ENCODE results near the gene OR10J5. TPM values are rescaled to one million over a fixed set of nuclear protein-coding genes. Genes with fewer than 3 reads are reported as not detected.

The OR10J5 gene, protein sequence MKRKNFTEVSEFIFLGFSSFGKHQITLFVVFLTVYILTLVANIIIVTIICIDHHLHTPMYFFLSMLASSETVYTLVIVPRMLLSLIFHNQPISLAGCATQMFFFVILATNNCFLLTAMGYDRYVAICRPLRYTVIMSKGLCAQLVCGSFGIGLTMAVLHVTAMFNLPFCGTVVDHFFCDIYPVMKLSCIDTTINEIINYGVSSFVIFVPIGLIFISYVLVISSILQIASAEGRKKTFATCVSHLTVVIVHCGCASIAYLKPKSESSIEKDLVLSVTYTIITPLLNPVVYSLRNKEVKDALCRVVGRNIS
- total RNA-seq, result not detected

DNA sequence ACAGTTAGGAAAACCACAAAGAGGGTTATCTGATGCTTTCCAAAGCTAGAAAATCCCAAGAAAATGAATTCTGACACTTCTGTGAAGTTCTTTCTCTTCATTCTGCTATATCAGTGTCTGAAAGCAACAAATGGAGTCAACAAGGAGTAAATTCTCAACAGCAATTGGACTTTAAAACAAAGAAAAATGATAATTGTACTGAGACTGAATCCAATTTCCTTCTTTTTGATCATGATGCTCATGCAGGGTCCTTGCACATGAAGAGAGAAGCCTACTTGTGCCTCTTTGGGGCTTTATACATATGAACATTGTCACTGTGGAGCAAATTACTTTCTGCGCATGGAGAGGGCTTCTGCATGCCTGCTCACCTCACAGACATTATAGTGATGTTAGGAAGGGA lies at the start of gene OR10J5:
Gene OR10J5, minus strand, starts transcription at position 101 of the 400 bp plus-strand sequence. Its CDS starts 0 bp downstream, at position 101.
- ATAC-seq (ENCODE audit: insufficient number of reproducible peaks, low FRiP score, low read depth) (no peak), DNase-seq (ENCODE audit: low spot score) (no peak)
- H3K27me3 ChIP-seq (replicated peaks; ENCODE audit: insufficient read depth), result no peaks in the 10 kb centered on the region
- no peak within 1 kb of the TSS for H3K27ac ChIP-seq
- H3K36me3 ChIP-seq, result no peaks in the 10 kb centered on the region
- no peaks in the 10 kb centered on the region for H3K4me1 ChIP-seq (ENCODE audit: control insufficient read depth in 1 of 2, low read depth in 2 of 2)
- TF ChIP-seq, protein P1, sequence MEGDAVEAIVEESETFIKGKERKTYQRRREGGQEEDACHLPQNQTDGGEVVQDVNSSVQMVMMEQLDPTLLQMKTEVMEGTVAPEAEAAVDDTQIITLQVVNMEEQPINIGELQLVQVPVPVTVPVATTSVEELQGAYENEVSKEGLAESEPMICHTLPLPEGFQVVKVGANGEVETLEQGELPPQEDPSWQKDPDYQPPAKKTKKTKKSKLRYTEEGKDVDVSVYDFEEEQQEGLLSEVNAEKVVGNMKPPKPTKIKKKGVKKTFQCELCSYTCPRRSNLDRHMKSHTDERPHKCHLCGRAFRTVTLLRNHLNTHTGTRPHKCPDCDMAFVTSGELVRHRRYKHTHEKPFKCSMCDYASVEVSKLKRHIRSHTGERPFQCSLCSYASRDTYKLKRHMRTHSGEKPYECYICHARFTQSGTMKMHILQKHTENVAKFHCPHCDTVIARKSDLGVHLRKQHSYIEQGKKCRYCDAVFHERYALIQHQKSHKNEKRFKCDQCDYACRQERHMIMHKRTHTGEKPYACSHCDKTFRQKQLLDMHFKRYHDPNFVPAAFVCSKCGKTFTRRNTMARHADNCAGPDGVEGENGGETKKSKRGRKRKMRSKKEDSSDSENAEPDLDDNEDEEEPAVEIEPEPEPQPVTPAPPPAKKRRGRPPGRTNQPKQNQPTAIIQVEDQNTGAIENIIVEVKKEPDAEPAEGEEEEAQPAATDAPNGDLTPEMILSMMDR (IDR thresholded peaks at IDR 0.05), result no peak
- H3K9me3 ChIP-seq, result no peaks in the 10 kb centered on the region
- no peak within 1 kb of the TSS for H3K4me3 ChIP-seq

DNA sequence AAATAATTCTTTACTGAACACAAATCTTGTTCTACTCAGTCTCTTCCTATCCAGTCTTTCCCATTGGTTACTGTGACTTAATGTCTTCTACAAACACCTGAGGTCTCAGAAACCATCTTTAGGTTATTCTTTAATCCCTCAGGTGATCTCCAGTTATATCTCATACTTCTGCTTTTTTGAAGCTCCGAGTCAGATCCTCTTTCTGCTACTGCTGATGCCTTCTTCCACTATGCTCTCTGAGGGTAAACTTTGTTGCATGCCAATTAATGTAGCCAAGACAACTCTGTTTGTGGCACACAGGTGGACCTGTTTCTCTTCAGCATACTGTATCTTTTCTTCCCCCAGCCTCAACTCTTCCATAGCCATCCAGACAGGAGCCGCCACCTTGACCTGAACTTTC lies 48.7 kb upstream of the OR10J5 start:
- Histone ChIP-seq H3K4me3 (no peak overlapping the region), H3K4me1 (ENCODE audit: control insufficient read depth in 1 of 2, low read depth in 2 of 2) (no peaks in the 10 kb centered on the region), H3K27me3 (replicated peaks; ENCODE audit: insufficient read depth) (no peaks in the 10 kb centered on the region), H3K36me3 (no peaks in the 10 kb centered on the region), H3K27ac (no peak overlapping the region), H3K9me3 (no peaks in the 10 kb centered on the region)
- TF ChIP-seq, protein P1 (IDR thresholded peaks at IDR 0.05), result no peak
- ATAC-seq (ENCODE audit: insufficient number of reproducible peaks, low FRiP score, low read depth) (no peak), DNase-seq (ENCODE audit: low spot score) (no peak)

DNA sequence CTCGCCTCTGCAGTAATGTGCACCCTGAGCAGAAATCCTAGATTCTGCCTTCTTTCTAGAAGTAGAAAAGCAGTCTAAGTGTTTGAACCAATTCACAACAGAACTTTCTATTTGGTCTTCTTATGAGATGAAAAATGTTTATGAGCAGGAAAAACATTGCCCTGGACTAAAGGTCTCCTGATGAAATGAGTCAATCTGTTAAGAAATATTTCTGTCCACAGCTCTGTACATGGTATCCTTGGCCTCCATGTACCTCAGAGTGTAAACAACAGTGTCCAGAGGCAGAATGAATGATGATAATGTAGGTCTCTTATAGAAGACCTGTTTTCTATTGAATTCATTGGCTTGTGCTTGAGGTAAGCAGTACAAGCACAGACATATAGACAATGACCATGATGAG lies 45.6 kb upstream of the OR10J5 start:
- Histone ChIP-seq H3K36me3 (no peaks in the 10 kb centered on the region), H3K4me1 (ENCODE audit: control insufficient read depth in 1 of 2, low read depth in 2 of 2) (no peaks in the 10 kb centered on the region), H3K27ac (no peak overlapping the region), H3K27me3 (replicated peaks; ENCODE audit: insufficient read depth) (no peaks in the 10 kb centered on the region), H3K9me3 (no peaks in the 10 kb centered on the region), H3K4me3 (no peak overlapping the region)
- ATAC-seq (ENCODE audit: insufficient number of reproducible peaks, low FRiP score, low read depth) (no peak), DNase-seq (ENCODE audit: low spot score) (no peak)
- TF ChIP-seq, protein P1 (IDR thresholded peaks at IDR 0.05), result no peak

DNA sequence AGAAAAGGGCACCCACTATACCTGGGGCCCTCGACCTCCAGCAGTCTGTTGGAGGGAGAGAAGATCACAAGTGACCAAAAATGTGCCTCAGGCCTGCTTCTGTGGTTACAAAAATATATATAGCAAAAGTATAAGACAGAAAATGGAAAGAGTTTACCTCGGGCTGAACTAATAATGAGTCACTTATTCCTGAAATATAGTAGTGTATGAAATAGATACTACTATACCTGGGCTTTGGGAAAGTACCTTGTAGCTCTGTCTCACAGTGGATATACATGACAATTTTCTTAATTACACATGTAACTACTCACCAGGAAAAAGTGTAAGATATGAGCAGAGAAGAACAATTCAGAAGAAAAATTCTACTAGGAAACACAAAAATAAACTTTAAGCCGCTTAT lies 44.5 kb upstream of the OR10J5 start:
- Histone ChIP-seq H3K9me3 (no peaks in the 10 kb centered on the region), H3K4me3 (no peak overlapping the region), H3K27ac (no peak overlapping the region), H3K36me3 (no peaks in the 10 kb centered on the region), H3K4me1 (ENCODE audit: control insufficient read depth in 1 of 2, low read depth in 2 of 2) (no peaks in the 10 kb centered on the region), H3K27me3 (replicated peaks; ENCODE audit: insufficient read depth) (no peaks in the 10 kb centered on the region)
- ATAC-seq (ENCODE audit: insufficient number of reproducible peaks, low FRiP score, low read depth) (no peak), DNase-seq (ENCODE audit: low spot score) (no peak)
- TF ChIP-seq, protein P1 (IDR thresholded peaks at IDR 0.05), result no peak

DNA sequence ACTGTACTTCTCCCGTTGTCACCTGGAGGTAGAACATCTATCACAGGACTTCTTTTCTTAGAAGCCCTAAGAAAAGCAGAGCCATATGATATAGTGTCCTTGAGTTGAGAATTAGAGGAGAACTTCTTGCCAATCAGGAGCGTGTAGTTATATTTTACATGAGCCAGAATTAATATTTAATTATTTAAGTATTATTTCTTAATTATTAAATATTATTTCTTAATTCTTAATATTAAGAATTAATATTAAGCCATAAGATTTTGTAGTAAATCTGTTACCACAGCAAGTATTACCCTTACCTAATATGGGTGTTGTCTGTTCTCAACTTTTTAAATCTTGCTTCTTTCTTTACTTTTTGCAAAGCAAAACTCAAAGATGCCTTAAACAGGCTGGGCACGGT lies 41.6 kb upstream of the OR10J5 start:
- ATAC-seq (ENCODE audit: insufficient number of reproducible peaks, low FRiP score, low read depth) (no peak), DNase-seq (ENCODE audit: low spot score) (no peak)
- Histone ChIP-seq H3K36me3 (no peaks in the 10 kb centered on the region), H3K27ac (no peak overlapping the region), H3K9me3 (no peaks in the 10 kb centered on the region), H3K27me3 (replicated peaks; ENCODE audit: insufficient read depth) (no peaks in the 10 kb centered on the region), H3K4me3 (no peak overlapping the region), H3K4me1 (ENCODE audit: control insufficient read depth in 1 of 2, low read depth in 2 of 2) (no peaks in the 10 kb centered on the region)
- TF ChIP-seq, protein P1 (IDR thresholded peaks at IDR 0.05), result no peak

Measured in thoracic aorta (tissue), 2 donors.